GM18873 (cell line): ENCODE data around the gene PLEKHM3.
"Not testable (repeated sequence)": the region's sequence is repeated elsewhere in the genome, so short reads cannot be mapped to it uniquely, and the experiment has no call there.

Experiments used
- ATAC-seq: cut with Tn5 transposase; IDR thresholded peaks from one replicate; pipeline ENCODE4 v1.9.1; 2021; ENCODE audit warnings: mild to moderate bottlenecking, moderate library complexity, moderate number of reproducible peaks; ENCODE audit not compliant: unreplicated experiment, low FRiP score

Gene PLEKHM3

DNA sequence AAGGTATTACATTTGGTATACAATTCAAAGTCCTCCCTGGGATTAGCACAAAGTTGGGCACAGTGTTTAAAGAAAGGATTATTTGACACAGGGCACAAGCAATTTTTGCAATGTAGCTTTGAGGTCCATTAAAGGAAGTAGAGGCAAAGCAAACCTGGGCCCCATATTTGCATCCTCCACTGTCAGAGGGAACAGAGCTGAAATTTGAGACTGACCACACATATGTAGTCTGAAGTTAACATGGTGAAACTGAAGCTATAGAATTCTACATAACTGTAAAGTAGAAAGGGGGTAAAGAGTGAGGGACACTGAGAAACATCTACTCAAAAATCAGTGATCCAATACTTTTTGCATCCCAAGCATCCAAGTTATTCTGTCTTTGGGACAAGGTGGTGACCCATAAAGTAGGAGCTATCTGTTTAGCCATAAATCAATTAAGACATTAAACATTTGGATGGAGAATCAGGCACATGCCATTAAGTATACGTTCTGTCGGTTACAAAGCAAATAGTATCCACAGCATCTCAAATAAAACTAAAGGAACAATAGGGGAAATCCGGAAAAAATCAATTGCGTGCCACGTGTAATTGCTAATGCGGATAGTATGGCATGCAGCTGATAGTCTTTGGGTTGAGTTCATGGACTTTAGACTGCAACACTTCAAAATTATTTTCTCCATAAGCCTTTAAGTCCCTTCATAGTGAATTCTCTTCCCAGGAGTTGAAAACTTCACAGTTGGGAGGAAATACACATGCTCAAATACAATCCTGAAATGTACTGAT is 72.6 kb downstream of the PLEKHM3 start:
- no peak for ATAC-seq

- ATAC-seq: no peak
Measured at GRCh38 chr2:207951734-207952470, 73.4 kb downstream of the PLEKHM3 start.

- ATAC-seq: no peak
Measured at GRCh38 chr2:207950761-207951114, 74.6 kb downstream of the PLEKHM3 start.

DNA sequence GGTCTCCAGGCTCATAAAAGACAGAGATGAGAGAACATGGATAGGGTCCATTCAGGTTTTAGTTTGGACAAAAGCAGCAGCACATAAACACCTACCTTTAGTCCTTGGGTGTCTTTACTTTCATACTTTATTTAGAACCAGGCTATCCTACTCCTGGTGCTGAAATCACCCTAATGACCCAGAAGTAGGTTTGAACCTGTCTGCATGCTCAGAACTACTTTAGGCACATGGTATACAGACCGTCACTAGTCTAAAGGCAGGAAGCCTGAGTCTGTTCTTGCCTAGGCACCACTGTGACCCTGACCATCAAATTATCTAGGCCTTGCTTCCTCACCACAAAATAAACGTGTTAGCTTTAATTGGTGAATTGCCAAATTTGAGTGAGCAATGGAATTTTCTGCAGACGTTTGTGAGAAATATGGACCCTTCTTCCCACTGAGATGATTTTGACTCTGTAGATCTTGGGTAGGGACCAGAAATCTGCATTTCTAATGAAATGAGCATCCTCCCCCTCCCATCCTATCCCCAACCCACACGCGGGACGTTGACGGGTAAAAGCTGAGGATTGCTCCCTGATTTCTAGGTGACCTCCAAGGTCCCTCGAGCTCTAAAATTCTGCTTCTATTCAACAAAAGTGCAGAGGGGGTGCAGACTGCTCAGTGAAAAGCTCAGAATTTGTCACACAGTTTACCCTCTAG is 75.1 kb downstream of the PLEKHM3 start:
- no peak for ATAC-seq

- not testable (repeated sequence) for ATAC-seq
Measured at GRCh38 chr2:207949245-207949644, 76.1 kb downstream of the PLEKHM3 start.

DNA sequence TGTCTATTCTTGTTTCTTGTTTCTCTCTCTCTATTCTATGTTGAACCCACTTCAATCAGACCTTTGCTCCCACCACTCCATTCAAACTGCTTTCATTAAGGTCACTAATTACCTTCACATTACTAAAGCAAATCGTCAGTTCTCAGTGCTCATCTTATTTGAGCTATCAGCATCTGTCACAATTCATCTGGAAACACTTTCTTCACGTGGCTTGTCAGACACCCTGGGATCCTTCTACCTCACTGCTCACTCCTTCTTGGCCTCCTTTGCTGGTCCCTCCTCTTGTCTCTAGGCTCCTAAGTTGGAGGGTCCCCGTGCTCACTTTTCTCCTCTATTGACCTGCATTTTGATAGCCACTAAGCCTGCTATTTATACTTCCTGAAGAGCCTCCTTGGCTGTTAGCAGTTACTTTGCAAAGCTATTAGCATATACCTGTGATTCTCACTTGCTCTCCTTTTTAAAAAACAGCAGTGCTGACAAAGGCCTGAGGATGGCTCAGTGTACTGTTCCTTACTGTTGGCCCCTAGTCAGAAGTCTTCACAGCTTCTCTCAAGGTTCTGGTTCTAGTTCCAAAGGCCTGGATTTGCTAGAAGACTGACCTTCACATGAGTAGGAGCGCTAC is 80.2 kb downstream of the PLEKHM3 start:
- no peak for ATAC-seq

GRCh38 chr2:207944334-207944733 is 81.0 kb downstream of the PLEKHM3 start:
- no peak for ATAC-seq

- ATAC-seq: no peak
Measured at GRCh38 chr2:207939342-207940108, 85.8 kb downstream of the PLEKHM3 start.

DNA sequence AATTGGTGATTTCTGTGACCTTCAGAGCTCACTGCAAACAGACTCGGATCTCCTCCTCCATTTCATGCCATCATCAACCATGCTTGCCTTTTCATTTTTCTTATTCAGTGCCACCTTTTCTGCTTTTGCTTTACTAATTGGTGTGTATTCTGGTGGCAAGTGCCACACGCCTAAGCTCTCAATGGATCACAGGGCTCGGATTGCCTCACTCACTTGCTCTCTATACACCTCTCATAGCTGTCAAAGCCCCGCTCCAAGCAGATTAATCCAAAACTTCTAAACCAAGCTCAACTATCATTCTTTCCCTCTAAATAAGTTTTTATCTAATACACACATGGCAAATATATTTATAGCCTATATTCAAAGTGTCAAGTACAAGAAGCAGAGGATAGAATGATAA is 86.4 kb downstream of the PLEKHM3 start:
- ATAC-seq: no peak

DNA sequence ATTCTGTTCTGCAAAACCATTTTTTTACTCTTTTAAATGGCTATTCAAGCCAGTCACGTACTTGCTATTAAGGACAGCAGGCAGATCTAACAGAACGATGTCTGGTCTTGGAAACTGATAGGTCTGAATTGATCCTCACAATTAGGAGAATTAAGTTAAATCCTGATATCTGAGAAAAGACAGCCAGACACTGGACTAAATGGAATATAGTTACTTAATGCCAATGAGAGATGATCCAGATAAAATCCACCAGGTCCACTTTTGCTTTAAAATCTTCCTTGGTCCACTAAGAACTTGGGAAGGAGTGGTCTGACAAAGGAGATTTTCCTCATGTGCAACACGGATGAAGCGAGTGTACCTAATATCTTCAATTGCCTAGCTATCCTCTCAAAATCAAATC is 86.9 kb downstream of the PLEKHM3 start:
- no peak for ATAC-seq

- no peak for ATAC-seq
Measured at GRCh38 chr2:207937823-207938222, 87.5 kb downstream of the PLEKHM3 start.

- no peak for ATAC-seq
Measured at GRCh38 chr2:207937253-207937652, 88.1 kb downstream of the PLEKHM3 start.

- ATAC-seq: no peak
Measured at GRCh38 chr2:207936380-207936779, 88.9 kb downstream of the PLEKHM3 start.

GRCh38 chr2:207935991-207936370 is 89.3 kb downstream of the PLEKHM3 start:
- no peak for ATAC-seq

- ATAC-seq: no peak
Measured at GRCh38 chr2:207935121-207935990, 90.0 kb downstream of the PLEKHM3 start.

- ATAC-seq: no peak
Measured at GRCh38 chr2:207934720-207935119, 90.6 kb downstream of the PLEKHM3 start.

GRCh38 chr2:207933396-207934065 is 91.8 kb downstream of the PLEKHM3 start:
- ATAC-seq: no peak

DNA sequence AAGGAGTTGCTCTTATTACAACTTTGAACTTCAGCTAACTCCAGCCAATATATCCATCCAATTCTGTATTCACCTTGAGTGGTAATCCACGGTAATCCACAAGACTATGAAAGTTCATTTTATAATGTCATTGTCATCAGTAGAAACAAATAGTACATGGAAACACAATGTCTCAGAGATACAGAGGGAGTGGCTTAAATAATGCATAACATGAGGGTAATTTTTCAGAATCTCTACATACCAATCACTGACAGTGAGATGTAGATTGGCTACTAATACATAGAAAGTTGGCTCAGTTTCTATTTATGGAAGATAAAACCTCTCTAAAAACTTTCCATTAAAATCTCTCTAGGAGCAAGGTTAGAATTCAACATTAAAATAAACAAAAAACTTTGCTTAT is 93.2 kb downstream of the PLEKHM3 start:
- ATAC-seq: no peak

DNA sequence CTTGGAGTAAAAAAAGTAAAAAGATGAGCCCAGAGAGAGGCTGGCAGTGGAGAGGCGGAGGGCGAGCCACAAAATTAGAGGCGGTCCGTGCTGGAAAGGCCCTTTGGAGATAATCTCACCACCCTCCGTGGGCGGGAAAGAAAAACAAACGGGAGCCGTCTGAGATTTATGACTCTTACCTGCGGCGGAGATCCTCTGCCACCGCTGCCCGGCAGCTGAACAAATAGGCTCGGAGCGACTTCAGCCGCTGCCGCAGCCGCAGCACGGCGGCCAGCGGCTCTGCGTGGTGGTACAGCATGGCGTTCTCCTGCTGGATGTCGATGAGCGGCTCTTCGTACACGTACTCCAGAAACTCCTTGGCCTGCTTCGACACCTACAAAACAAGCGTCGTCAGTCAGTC is 94.6 kb downstream of the PLEKHM3 start:
- ATAC-seq: no peak
